DND-41 (cell line): Measurements from ENCODE around the gene GDPD4.

ENCODE experiments used
- CTCF ChIP-seq: IDR thresholded peaks from 2 replicates; pipeline ENCODE4 v1.5.1; 2012; ENCODE audit warnings: borderline replicate concordance, low read length, moderate library complexity, mild to moderate bottlenecking; ENCODE audit not compliant: poor library complexity, severe bottlenecking; ENCODE audit errors: extremely low read depth
- EZH2 ChIP-seq: IDR thresholded peaks from 3 replicates; pipeline ENCODE4 v1.6.1; 2012; ENCODE audit warnings: borderline replicate concordance, low read depth, mild to moderate bottlenecking, moderate library complexity, low read length, inconsistent platforms; ENCODE audit not compliant: severe bottlenecking

- TF ChIP-seq CTCF (no peak), EZH2 (no peak)
Measured at GRCh38 chr11:77294040-77294439, 7.4 kb downstream of the GDPD4 start.
